GOT3 (cell line): ENCODE data around the gene TMEM132D.

Experiments
- DNase-seq: peaks from one replicate; lab custom pipeline; 2025; ENCODE audit warnings: mixed read lengths; lab: John Stamatoyannopoulos, UW

Gene TMEM132D

DNA sequence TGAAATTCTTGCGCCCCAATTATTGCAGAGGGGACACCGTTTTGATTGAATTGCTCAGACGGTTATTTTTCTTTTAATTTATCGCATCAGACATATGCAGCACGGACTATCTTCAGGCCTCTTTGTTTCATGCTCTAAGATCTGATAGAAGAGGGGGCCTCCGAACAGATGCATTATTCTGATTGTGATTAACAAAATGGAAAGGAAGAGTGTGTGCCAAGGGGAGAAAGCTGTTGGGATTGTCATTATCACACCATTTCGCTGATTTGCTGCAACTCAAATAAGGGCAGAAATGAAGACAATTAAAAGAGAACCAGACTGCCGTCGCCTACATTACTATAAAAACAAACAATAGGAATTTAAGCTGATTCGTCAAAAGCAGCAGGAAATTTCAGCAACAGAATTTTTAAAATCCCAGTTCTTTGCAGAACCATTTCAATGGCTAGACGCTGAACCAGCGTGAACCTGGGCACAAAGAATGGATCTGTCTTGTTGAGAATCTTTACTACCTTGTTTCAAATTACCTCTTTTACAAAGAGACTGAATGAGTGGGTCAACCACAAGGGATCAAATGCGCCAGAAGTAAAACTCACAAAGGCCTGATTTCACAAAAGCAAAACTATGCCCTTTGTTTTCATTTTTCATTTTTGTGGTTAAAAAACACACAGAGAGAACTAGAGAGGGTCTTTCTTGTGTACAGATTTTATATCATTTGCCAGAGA lies 30.6 kb downstream of the TMEM132D start:
- DNase-seq = no peak

DNA sequence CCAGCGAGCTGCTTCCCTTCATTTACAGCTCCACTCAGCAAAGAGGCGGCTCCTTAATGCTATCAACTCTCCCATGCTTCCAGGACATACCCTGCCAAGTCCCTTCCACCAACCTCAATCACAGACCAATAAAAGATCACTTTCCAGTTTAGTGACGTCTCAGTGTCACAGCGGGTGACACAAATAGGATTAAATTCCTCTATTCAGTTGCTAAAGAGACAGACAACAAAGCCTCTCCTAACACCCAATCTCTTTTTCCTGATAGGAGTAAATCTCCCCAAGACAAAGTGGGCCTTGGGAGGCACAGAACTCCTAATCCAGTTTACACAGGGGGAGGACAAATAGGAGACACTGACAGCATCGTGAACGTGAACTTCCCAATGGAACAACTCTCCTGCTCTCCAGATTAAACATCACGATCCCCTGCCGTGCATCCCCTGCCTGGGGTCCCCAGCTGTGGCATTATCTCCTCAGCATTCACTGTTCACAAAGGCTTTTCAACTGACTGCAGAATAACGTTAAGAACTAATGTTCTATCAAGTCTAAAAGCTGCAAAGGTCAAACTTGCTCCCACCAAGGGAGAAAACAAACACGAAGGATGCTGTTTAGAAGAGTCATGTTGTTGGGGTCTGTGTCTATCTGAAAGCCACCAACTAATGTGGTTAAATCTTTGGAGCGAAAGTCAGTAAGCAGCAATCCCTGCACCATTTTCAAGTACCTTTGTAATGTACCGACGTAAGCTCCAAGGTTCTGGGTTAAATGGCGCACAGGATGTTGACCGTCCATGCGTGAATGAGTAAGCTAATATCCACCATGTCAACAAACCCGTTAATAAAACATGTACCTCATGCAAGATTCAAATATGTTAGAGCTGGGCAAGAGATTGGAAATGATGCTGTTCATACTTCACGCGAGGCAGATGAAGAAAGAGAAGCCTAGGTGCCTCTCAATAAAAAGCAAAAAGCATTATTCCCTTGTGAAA lies 31.5 kb downstream of the TMEM132D start:
- DNase-seq = no peak

DNA sequence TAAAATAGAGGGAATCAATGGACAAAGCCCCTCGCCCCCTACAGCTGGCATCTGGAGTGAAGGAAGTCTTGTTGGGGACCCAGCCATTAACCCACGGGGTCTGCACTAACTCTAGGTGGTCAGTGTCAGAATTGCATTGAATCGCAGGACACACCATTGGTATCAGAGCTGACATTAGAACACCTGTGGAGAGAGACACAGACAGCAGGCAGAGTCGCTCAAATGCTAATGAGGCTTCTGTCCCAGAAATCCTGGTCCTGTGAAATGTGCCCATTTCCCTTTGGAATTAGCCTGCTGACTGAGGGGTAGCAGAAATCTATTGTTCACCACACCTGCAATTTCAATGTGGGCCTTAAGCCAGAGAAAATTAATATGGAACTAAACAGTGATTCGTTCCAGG lies 33.0 kb downstream of the TMEM132D start:
- DNase-seq = no peak

DNA sequence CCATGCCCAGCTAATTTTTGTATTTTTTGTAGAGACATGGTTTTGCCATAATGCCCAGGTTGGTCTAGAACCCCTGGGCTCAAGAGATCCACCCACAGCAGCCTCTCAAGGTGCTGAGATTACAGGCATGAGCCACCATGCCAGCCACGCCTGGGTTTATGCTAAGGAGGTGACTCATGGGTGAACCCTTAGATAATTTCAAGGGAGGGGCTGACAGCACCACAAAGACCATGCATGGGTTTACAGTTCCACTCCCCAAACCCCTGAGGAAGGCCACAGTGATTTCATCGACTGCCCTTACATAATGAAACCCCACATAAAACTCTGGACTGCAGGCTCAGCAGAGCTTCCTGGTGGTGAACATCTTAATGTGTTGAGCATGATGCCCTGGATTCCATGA lies 33.7 kb downstream of the TMEM132D start:
- no peak for DNase-seq

DNA sequence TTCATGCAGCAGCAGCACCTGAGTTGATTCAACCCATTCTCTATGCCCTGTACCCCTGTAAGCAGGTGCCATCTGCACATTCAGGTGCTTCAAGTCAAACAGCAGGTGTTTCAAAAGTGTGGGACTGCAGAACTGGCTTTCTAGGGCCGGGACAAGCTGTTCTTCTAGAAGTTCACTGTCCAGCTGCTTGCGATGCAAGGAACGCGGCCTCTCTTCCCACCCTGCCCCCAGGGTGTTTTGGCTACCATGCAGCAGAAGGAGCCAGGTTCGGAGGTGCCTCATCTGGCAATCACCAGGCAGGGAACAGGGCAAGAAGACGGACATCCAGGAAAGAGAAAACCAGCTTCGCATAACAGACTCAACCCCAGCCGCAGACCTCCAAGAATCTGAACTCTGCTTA lies 35.2 kb downstream of the TMEM132D start:
- DNase-seq = no peak

DNA sequence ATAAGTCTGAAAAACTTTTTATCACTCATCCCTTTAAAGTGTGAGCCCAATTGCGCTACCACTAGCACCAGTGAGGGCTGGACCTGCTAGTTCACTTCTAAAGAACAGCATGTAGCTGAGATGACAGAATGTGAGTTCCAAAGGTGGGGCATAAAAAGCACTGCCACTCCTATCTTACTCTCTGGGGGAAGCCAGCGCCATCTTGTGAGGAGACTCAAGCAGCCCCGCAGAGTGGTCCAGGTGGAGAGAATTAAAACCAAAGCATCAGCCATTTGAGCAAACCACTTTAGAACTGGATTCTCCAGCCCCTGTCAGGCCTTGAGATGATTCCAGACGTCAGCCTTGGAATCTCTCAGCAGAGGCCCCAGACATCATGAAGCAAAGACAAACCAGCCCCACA lies 39.9 kb downstream of the TMEM132D start:
- DNase-seq = no peak

DNA sequence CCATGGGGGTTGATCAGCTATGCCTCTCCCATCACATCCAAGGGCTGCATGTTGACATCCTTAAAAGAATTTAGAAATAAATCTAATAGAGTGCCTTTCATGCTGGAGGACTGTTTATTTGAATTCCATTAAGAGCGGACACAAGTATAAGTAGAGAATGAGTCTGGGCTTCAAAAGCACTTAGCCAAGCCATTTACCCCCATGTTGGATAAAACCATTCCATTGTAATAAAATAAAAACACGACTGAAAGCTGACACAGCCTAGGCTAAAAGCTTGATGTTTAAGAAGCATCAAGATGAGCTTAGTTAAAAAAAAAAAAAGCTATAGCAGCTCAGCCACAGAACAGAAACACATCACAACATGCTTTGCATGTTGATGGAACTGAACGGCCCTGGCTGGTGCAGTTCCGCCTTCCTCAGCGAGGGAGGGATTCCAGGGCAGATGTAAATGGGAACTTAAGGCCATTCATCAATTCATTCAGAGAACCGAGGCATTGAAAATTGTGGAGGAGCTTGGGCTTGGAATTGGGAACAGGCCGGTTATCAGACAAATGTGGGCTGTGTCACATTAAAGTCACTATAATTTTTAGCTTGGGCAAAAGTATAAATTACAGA lies 41.2 kb downstream of the TMEM132D start:
- DNase-seq = no peak

DNA sequence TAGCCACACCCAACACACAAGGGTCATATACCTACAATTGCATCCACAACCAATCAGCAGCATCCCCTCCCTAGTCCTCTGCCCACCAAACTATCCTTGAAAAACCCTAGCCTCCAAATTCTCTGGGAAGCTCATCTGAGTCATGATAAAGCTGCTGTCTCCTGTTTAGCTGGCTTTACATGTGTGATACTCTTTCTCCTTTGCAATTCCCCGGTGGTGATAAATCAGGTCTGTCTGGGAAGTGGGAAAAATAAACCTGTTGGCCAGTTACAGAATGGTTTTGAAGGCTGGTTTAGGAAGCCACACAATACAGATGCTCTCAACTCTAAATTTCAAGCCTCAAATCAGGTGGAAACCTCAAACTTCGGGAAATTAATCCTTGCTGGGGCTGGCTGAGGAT lies 41.9 kb downstream of the TMEM132D start:
- DNase-seq = no peak

DNA sequence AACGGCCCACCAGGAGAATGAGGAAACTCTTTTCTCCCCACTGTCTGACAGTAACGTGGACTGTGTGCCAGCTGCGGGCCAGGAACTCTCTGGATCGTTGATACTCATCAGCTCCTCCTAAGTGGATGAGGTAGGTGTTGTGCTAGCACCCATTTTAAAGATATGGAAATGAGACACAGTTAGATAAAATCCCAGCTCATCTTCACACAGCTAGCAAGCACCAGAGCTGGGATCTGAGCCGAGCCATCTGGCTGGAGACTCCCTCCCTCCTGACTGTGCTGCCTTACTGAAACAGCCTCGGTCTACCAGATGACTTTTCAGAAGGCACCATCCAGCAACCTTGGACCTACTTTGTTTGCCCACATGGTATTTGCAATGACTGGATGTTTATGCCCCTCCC lies 49.2 kb downstream of the TMEM132D start:
- no peak for DNase-seq

DNA sequence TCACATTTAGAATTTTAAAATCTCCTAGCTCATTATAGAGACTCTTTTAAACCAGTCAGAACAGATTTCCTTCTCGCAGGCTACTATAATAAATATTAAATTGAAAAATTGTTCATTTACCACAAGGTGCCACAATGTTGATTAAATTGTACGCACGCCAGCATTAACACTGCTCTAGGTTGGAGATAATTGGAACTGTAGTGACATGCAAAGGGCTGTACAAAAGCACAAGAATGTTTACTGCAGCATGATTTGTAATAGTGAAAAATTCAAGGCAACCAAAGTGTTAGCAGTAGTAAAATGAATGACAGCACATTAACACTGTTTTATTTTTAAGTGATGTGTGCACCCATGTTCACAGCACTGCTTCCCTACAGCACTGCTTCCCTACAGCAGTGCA lies 52.5 kb downstream of the TMEM132D start:
- DNase-seq = no peak

DNA sequence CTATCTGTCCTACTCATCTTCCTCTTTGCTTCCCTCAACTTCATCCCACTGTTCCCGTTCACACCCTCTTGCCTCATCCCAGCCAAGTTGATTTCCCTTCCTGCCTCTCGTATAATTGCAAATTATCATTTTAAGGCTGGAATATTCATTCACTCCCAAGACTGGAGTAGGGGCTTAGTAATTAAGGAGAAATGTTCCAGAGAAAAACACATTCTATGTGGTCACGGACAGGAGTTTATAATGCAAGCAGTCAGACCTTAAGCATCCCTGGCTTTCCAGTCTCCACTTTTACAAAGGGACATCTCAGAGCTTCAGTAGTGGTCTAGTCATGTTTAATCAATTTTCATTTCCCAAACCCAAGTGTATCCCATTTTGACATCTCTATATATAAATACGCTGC lies 54.9 kb downstream of the TMEM132D start:
- no peak for DNase-seq

DNA sequence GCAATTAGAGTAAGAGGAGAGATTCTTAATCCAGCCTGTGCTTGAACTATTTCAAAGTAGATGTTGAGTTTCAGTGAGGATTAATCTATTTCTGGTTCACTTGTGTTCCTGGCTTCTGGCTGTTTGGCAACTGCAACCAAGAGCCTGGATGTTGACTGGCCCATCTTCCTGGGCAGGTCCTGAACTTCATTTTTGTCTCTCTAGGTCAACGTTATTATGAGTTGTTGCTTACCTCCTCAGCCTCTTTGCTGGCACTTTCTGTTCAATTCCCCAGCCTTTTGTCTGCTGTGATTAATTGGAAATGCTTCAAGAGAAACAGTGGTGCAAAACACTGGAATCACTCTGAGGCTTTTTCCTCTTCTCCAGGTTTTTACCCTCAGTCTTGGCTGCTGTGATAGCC lies 56.8 kb downstream of the TMEM132D start:
- DNase-seq = no peak

DNA sequence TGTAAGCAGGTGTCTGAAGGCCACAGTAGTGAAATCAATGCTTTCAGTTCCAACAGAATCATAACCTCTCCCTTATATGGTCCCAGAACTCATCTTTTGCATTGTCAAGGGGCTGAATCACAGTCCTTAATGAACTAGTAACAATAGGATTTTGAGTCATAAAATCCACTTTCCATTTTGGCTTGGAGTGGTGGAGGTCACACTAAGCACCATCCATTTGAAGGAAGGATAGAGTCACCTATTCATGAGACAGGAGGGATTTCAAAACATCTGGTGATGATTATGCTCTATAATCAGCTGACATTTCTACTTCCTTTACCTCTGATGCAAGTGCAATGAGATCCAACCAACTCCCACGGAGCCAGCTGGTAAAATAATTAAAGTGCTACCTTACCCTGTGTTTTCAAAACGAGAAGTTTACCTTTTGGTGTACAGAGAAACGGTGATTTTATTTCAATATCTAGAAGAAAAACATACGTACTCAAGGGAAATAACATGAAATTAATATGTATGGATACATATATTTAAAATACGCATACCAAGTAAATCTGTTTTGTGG lies 59.1 kb downstream of the TMEM132D start:
- DNase-seq = no peak

DNA sequence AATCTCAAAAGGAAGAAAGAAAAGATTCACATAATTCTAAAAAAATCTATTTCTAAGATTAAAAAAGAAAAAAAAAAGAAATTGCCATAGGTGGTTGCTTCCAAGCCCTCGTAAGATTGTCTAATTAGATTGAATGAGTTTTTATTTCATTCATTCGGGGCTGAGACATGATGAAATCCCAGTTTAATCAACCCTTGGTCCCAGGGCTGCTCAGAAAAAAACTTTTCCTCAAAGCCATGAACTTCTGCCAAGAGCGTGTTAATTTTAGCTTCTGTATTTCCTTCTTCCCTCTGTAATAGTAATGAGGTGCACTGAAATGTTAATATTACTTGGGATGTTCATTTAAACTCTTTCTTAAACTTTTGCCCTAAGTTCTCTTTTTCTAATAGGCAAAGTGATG lies 62.6 kb downstream of the TMEM132D start:
- DNase-seq = no peak

DNA sequence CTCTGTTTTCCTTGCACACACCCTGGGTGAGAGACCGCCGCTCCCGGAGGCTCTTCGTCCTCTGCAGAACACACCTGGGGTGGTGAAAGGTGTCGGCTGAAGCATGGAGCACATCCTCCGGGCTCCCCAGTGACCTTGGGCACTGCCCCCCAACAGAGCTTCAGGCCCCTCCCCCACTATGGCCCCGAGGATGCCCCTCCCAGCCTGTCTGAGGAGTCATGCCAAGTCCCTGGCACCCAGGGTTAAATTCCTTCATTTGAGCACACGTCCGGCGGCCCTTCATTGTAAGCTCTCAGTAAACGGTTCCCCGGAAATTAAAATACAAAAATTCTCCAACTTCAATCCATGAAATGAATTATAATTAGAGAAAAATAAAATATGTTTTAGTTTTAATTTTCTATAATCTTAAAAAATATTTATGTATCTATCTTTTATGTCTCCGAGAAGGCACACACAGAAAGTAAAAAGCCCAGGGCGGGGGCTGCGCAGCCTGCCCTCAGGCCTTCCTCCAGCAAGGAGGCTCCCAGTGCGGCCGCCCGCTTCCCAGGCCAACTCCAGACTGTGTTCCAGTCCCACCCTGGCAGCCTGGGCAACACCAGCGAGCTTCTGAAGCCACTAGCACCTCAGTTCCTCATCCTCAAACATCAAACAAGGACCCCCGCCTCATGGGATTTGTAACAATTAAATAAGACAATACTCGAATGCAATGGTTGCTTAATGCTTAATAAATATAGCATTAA lies 63.5 kb downstream of the TMEM132D start:
- DNase-seq = no peak

DNA sequence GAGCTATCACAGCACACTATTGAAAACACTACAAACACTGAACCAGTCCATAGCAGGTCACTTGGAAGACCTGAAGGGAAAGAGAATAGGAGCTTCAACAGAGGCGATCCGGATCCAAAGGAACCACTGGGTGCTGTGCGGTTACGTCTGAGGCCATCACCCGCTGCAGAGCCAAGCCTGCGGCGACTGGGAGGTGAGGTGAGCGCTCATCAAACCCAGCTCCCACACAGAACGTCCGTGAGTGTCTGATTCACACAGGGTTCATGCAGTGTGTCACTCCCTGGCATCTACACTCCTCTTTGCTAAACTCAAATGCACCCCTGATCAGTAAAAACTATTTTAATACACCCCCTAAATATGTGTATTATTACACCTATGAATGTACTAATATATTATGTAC lies 64.1 kb downstream of the TMEM132D start:
- DNase-seq = no peak

DNA sequence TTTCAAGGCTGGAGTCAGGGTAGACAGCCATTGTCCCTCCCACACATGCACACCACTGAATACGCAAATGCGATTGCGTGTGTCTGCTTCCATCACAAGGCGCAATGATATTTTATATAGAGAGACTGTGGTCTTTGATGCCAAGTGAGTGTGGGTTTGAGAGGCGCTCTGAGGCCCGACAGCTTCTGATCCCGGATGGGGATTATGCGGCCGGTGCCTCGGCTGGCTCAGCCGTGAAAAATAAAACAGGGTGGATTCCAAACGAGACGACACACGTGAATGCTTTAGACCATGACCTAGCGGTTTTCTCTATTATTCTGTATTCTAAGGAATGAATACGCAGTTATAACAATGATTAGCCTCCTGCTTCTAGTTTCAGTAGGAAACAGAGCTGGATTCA lies 72.5 kb downstream of the TMEM132D start:
- no peak for DNase-seq

DNA sequence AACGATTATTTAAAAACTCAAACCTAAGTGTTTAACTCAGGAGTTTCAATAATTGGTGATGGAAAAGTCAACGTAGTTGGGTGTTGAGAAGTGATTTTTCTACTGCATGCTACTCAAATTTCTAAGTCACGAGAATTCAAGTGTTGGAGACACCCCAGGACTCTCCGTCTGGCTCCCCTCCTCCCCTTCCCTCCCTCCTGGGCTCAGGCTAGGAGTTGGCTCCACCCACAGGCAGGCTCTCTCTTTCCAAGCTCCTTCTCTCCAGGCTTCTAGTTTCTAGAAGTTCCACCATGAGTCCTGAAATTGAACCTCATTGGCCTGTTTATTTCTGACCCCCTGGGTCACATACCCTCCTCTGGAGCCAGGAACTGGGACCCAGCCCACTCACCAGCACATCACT lies 73.0 kb downstream of the TMEM132D start:
- DNase-seq = no peak

DNA sequence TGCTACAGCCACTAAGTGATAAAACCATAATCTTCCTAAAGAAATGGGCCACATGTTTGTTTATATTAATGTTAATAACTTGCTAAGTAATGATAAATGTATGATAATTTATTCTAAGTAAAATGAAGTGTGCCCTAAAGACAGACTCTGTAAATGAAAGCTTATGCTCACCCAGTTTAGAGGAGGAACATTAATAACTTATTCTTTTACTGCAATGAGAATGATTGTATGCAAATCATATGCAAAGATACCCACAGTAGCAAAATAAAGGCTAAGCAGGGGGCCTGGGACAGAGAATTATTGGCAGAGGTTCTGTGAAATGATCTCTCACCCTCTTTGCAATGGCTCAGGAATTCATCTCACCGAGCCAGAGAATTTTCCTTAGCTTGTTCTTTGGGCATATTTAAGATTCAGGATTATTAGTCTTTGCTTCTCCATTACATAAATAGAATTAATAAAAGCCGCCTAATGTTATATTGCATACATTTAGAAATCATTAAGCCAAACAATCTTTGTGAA lies 75.9 kb downstream of the TMEM132D start:
- no peak for DNase-seq

DNA sequence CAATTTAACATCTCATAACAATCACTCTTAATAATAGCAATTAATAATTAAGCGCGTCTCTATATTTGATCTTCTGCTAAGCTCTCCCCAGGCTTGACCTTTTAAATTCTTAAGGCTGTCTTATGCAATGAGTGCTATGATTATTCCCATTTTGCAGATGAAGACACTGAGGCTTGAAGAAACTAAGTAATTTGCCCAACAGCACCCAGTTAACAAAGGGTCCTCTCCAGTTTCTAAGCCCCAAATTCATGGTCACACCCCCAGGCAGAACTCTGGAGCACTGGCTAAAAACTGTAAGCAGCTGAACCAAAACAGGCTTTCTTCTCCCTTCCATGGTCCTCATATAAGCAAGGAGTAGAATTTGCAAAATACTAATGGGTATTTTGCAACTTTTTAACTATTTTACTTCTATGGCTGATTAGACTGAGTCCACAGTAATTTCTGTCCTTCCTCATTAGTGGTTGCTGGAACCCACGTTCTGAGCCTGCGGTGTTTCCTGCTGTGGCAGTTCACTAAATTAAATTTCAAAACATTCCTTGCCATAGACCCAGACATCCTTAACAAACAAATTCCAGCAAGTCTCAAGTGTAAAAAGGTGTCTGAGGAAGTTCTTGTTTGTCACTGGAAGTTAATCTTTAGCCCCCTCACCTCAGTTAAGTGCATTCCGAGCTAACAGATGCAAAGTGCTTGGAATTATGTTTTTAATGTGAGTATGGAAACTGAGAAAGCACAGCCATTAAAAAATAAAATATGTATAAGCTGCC lies 76.5 kb downstream of the TMEM132D start:
- DNase-seq = no peak

DNA sequence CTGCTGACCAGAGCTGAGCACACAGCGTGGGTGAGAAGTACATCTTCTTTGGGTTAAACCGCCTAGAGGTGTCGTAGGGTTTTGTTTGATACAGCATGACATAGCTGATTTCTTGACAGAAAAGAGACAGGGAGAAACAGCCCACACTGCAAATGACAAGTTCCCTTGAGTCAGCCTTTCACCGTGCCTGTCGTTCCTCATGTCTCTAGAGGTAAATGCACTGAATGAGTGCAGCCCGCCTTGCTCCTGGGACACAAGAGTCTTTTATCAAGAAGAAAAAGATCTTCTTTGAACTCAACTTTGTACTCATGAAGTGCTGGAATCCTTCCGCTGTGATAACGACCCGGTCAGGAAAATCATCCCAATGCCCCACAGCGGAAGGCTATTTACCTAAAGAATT lies 77.6 kb downstream of the TMEM132D start:
- no peak for DNase-seq
